H1 (cell line): ENCODE measurements around the gene TMEM107. TPM values are rescaled to one million over a fixed set of nuclear protein-coding genes. Genes with fewer than 3 reads are reported as not detected.

Experiments
- CTCF ChIA-PET: fragments of 300-600 bp; sonication (Branson Sonifier 250); formaldehyde crosslinking; loops from one replicate; lab custom pipeline; 2021; ENCODE audit not compliant: partially characterized antibody; lab: Charles Lee
- POLR2A ChIA-PET: fragments of 300-600 bp; sonication (Branson Sonifier 250); formaldehyde crosslinking; loops from one replicate; lab custom pipeline; 2021; ENCODE audit warnings: inconsistent platforms; ENCODE audit not compliant: partially characterized antibody; lab: Charles Lee
- DNase-seq, 2 experiments: peaks; one replicate each; pipeline versions ENCODE4 v3.0.0 to v3.0.0-alpha.2; 2010 to 2022; ENCODE audit warnings: low spot score in 2 of 2, low read depth in 1 of 2, mixed read lengths in 1 of 2
- FAIRE-seq: peaks from 2 replicates; lab custom pipeline; 2011; peaks lifted over from hg19 to GRCh38; lab: Jason Lieb, UNC
- H2AFZ ChIP-seq: 2 replicates; pipeline ENCODE4 v1.8.1; 2012; ENCODE audit warnings: low read length, inconsistent platforms
- H2AK5ac ChIP-seq: 2 replicates; pipeline ENCODE4 v1.6.1; 2013; ENCODE audit warnings: low read depth, low read length
- H2BK120ac ChIP-seq: replicated peaks from 2 replicates; pipeline ENCODE3; 2013; ENCODE audit warnings: low read depth, low read length, inconsistent platforms
- H2BK12ac ChIP-seq: 2 replicates; pipeline ENCODE4 v1.6.1; 2013; ENCODE audit warnings: low read depth, low read length
- H2BK15ac ChIP-seq: 2 replicates; pipeline ENCODE4 v1.6.1; 2013; ENCODE audit warnings: low read length
- H2BK20ac ChIP-seq: 2 replicates; pipeline ENCODE4 v1.6.1; 2013; ENCODE audit warnings: low read length
- H2BK5ac ChIP-seq: 2 replicates; pipeline ENCODE4 v1.6.1; 2013; ENCODE audit warnings: low read depth, low read length
- H3K14ac ChIP-seq: 2 replicates; pipeline ENCODE4 v1.6.1; 2013; ENCODE audit warnings: inconsistent platforms; ENCODE audit not compliant: insufficient read length
- H3K18ac ChIP-seq: 2 replicates; pipeline ENCODE4 v1.6.1; 2013; ENCODE audit warnings: low read length; ENCODE audit errors: extremely low read depth
- H3K23ac ChIP-seq: 2 replicates; pipeline ENCODE4 v1.6.1; 2013; ENCODE audit warnings: inconsistent platforms; ENCODE audit not compliant: insufficient read length
- H3K23me2 ChIP-seq: 2 replicates; pipeline ENCODE4 v1.6.1; 2013; ENCODE audit warnings: low read depth, low read length
- H3K27ac ChIP-seq: 2 replicates; pipeline ENCODE4 v1.6.1; 2011; ENCODE audit warnings: low read depth, low read length, inconsistent platforms
- H3K27me3 ChIP-seq, 4 experiments: replicated peaks in 1 of 4; 1 replicate in 1 of 4; 2 replicates in 3 of 4; pipeline versions ENCODE4 v1.6.1 to v1.8.1; 2011 to 2013; ENCODE audit warnings: low read length in 3 of 4, mild to moderate bottlenecking in 3 of 4, inconsistent platforms in 2 of 4, mixed read lengths in 2 of 4, moderate library complexity in 1 of 4; ENCODE audit not compliant: control insufficient read depth in 3 of 4, insufficient read depth in 3 of 4; ENCODE audit errors: extremely low read depth in 1 of 4
- H3K36me3 ChIP-seq, 4 experiments: 2 replicates each; pipeline versions ENCODE4 v1.6.1 to v1.8.1; 2011 to 2013; ENCODE audit warnings: mild to moderate bottlenecking in 4 of 4, low read length in 3 of 4, moderate library complexity in 2 of 4, control low read depth in 1 of 4, inconsistent platforms in 1 of 4; ENCODE audit not compliant: insufficient read depth in 4 of 4, control insufficient read depth in 2 of 4
- H3K4ac ChIP-seq: replicated peaks from 2 replicates; pipeline ENCODE3; 2013; ENCODE audit warnings: low read length, low read depth, mixed read lengths, inconsistent platforms; ENCODE audit not compliant: insufficient read length
- H3K4me1 ChIP-seq, 4 experiments: replicated peaks in 1 of 4; 1 replicate in 1 of 4; 2 replicates in 3 of 4; pipeline versions ENCODE4 v1.6.1 to v1.8.1; 2011 to 2013; ENCODE audit warnings: low read length in 3 of 4, inconsistent platforms in 2 of 4, mixed read lengths in 1 of 4; ENCODE audit not compliant: insufficient read depth in 4 of 4, control insufficient read depth in 3 of 4
- H3K4me2 ChIP-seq, 2 experiments: 2 replicates each; pipeline versions ENCODE4 v1.6.1 to v1.8.1; 2011 to 2013; ENCODE audit warnings: low read depth in 2 of 2, low read length in 2 of 2, control low read depth in 1 of 2, inconsistent platforms in 1 of 2, mild to moderate bottlenecking in 1 of 2; ENCODE audit not compliant: insufficient read depth in 1 of 2
- H3K4me3 ChIP-seq, 4 experiments: fragments of 200-600, 300-600 bp in 1 of 4; sonication (generic), shearing (Covaris generic), sonication (Bioruptor Twin) in 1 of 4; 2 replicates each; pipeline versions ENCODE4 v1.5.1 to v1.8.1; 2011 to 2016; ENCODE audit warnings: low read length in 4 of 4, low read depth in 3 of 4, control low read depth in 2 of 4, inconsistent platforms in 2 of 4, mild to moderate bottlenecking in 2 of 4, mixed read lengths in 1 of 4, moderate library complexity in 1 of 4; ENCODE audit not compliant: insufficient read depth in 2 of 4; ENCODE audit errors: extremely low read depth in 1 of 4
- H3K56ac ChIP-seq: replicated peaks from 2 replicates; pipeline ENCODE3; 2013; ENCODE audit warnings: low read depth, mild to moderate bottlenecking, mixed read lengths, low read length, inconsistent platforms; ENCODE audit not compliant: insufficient read length
- H3K79me1 ChIP-seq: 2 replicates; pipeline ENCODE4 v1.6.1; 2013; ENCODE audit warnings: low read depth, low read length, control low read depth
- H3K79me2 ChIP-seq, 2 experiments: 2 replicates each; pipeline versions ENCODE4 v1.6.1 to v1.8.1; 2012 to 2013; ENCODE audit warnings: low read length in 2 of 2, mild to moderate bottlenecking in 2 of 2, inconsistent platforms in 1 of 2; ENCODE audit not compliant: insufficient read depth in 2 of 2, control insufficient read depth in 1 of 2
- H3K9ac ChIP-seq, 4 experiments: replicated peaks in 1 of 4; 1 replicate in 1 of 4; 2 replicates in 3 of 4; pipeline versions ENCODE4 v1.6.1 to v1.8.1; 2011 to 2013; ENCODE audit warnings: low read depth in 3 of 4, low read length in 3 of 4, control low read depth in 2 of 4, mild to moderate bottlenecking in 2 of 4, moderate library complexity in 2 of 4, inconsistent platforms in 1 of 4; ENCODE audit errors: extremely low read depth in 1 of 4
- H3K9me3 ChIP-seq, 2 experiments: 2 replicates each; pipeline versions ENCODE4 v1.6.1 to v1.8.1; 2012 to 2013; ENCODE audit warnings: mild to moderate bottlenecking in 2 of 2, moderate library complexity in 2 of 2, control low read depth in 1 of 2, inconsistent platforms in 1 of 2, low read depth in 1 of 2, low read length in 1 of 2, mixed read lengths in 1 of 2; ENCODE audit not compliant: insufficient read depth in 2 of 2
- H4K20me1 ChIP-seq, 2 experiments: replicated peaks in 1 of 2; 2 replicates each; pipeline versions ENCODE3 to v1.8.1; 2011 to 2013; ENCODE audit warnings: inconsistent platforms in 2 of 2, low read length in 2 of 2, mild to moderate bottlenecking in 1 of 2; ENCODE audit not compliant: insufficient read depth in 2 of 2, control insufficient read depth in 1 of 2
- H4K5ac ChIP-seq: 2 replicates; pipeline ENCODE4 v1.6.1; 2013; ENCODE audit warnings: low read length, low read depth, mixed read lengths, inconsistent platforms; ENCODE audit not compliant: insufficient read length
- H4K8ac ChIP-seq: 2 replicates; pipeline ENCODE4 v1.8.0; 2013; ENCODE audit warnings: mild to moderate bottlenecking, moderate library complexity, low read length, inconsistent platforms; ENCODE audit not compliant: insufficient read depth; ENCODE audit errors: extremely low read depth
- H4K91ac ChIP-seq: replicated peaks from 2 replicates; pipeline ENCODE3; 2013; ENCODE audit warnings: low read length, mixed read lengths, inconsistent platforms; ENCODE audit not compliant: insufficient read length
- KDM5A ChIP-seq: fragments of 200-600 bp; IDR thresholded peaks from 2 replicates; pipeline ENCODE4 v1.7.1; 2012; ENCODE audit warnings: mild to moderate bottlenecking, low read length, inconsistent platforms, mixed read lengths
- NRF1 ChIP-seq: IDR thresholded peaks from 2 replicates; pipeline ENCODE4 v1.6.1; 2011; ENCODE audit warnings: mild to moderate bottlenecking, low read depth, low read length, improper control_type of control experiment
- POLR2A ChIP-seq, 2 experiments: IDR thresholded peaks; 1 replicate in 1 of 2; 2 replicates in 1 of 2; pipeline ENCODE4 v1.6.1; 2011; ENCODE audit warnings: low read depth in 2 of 2, low read length in 2 of 2, mild to moderate bottlenecking in 2 of 2; ENCODE audit errors: control extremely low read depth in 1 of 2
- POLR2AphosphoS5 ChIP-seq: IDR thresholded peaks from 2 replicates; pipeline ENCODE4 v1.6.1; 2011; ENCODE audit warnings: low read depth, low read length
- SAP30 ChIP-seq: fragments of 300-600 bp; sonication (generic); IDR thresholded peaks from 2 replicates; pipeline ENCODE4 v1.7.1; 2012; ENCODE audit warnings: low read length, moderate library complexity, mild to moderate bottlenecking, inconsistent platforms; ENCODE audit not compliant: insufficient read depth, insufficient replicate concordance
- TEAD4 ChIP-seq: IDR thresholded peaks from 2 replicates; pipeline ENCODE4 v1.6.1; 2012; ENCODE audit warnings: low read depth, low read length, inconsistent platforms, mixed read lengths
- WGBS, 2 experiments: shearing (Covaris generic) in 1 of 2; methylation state at CpG; one replicate each; pipeline versions ENCODE4 v1.1.6 to v1.1.7; 2013 to 2015; ENCODE audit warnings: low lambda C conversion rate in 2 of 2, mixed read lengths in 2 of 2, inconsistent platforms in 1 of 2, low coverage in 1 of 2, missing lambda C conversion rate in 1 of 2; ENCODE audit not compliant: insufficient replicate concordance in 2 of 2, insufficient coverage in 1 of 2, insufficient read length in 1 of 2; ENCODE audit errors: extremely low coverage in 1 of 2, missing lambda C conversion rate in 1 of 2; 5-methylcytosine and 5-hydroxymethylcytosine counted together
- polyA plus RNA-seq, 7 experiments: library from polyadenylated mRNA; depleted of rRNA in 3 of 7; stranded (reverse) in 5 of 7; unstranded in 2 of 7; fragments of >200 nt in 5 of 7; fragments of 200-250 nt in 2 of 7; gene quantifications; 1 replicate in 5 of 7; 2 replicates in 1 of 7; 4 replicates in 1 of 7; pipeline versions ENCODE4 v1.2.1 to v1.2.3, GENCODE V29; 2011 to 2013; ENCODE audit warnings: missing spikeins in 2 of 7, mixed read lengths in 2 of 7
- total RNA-seq: library from RNA; stranded (reverse); fragmentation: NEBNext Ultra II Directional; extraction: Animal tissue kit (Norgen Biotek cat#: 25700); gene quantifications from 2 replicates; pipeline ENCODE4 v1.2.1, GENCODE V29; 2021
- TF ChIP-seq, protein P1 (sequence below): IDR thresholded peaks from 2 replicates; pipeline ENCODE4 v1.6.1; 2012; ENCODE audit warnings: inconsistent platforms

TMEM107 gene
- total and polyA plus RNA-seq, 2 of the 8 experiments (the other 6 are each of a cell fraction or from before 2014, with no cell fraction given) = 17.3 to 21.5 TPM

DNA sequence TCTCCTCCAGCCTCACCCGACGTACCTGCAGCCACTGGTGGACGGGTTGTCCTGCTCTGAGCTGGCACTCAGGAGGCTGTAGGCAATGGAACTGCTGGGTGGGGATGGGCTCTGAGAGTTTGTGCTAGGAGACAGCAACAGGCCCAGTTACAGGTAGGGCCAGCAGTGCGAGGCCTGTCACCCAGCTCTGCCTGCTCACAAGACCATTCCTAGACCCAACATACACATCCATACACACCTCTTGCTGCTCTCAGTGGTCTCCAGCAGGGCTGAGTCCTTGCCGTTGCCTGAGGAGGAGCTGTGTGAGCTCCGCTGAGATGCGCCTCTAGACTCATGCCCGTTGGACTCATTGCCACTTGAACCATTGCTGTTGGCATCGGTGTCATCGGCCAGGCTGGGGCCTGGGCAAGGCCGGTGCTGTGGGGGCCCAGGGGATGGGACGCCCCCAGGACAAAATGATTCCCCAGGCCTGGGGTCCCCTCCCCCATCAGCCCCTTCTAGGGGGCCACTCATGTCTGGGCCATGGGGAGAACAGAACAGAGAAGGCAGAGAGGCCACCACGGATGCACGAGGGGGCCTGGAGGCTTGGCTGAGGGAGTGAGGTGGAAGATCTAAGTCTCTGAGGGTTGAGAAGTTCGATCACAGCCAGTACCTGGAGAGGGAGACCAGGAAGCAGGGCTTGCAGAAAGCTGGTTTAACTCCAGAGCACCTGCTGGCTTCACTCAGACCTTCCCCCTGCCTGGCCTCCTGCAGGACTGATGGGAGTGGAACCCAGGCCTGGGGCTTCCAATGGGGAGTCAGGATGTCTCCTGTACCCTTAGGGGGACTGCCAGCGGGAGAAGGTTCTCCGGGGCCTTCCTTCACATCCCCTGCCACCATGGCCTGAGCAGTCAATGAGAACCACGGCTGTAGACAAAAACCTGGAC lies 25.7 kb downstream of the TMEM107 start:
- H3K36me3 ChIP-seq = peaks cover 13 to 40% (median 29%) of the 10 kb centered on the region in 4 experiments; a peak in 7 of 8 replicates
- H2BK20ac ChIP-seq = no peak overlapping the region
- no peak overlapping the region for H2AFZ ChIP-seq
- no peak overlapping the region; the same call in 1 of the 2 replicates for H4K8ac ChIP-seq
- H2AK5ac ChIP-seq = no peak overlapping the region
- no peak overlapping the region for H3K27ac ChIP-seq
- POLR2A ChIA-PET = interaction anchor here (0.6 to 6.4 kb wide), 10 partner anchors 10 to 76 kb away, joined by 3 to 62 read pairs (median 4); partner anchors contain the start of genes ALOXE3 and BORCS6
- CTCF ChIA-PET = interaction anchor here (0.6 to 14.1 kb wide), 4 partner anchors 7 to 24 kb away, joined by 3 to 133 read pairs (median 6); partner anchors contain the start of gene VAMP2
- DNase-seq (no peak), FAIRE-seq (no peak)
- no peak overlapping the region for H3K4ac ChIP-seq
- peaks cover 2 to 24% of the 10 kb centered on the region in 2 experiments for H4K20me1 ChIP-seq
- H2BK15ac ChIP-seq = no peak overlapping the region
- peaks cover 7% of the 10 kb centered on the region; the same call in 1 of the 2 replicates for H3K79me1 ChIP-seq
- 87% methylated on average over 18 of the region's 18 CpGs; no CpG with 5 or more reads in 1 of the 2 experiments for WGBS, 2 experiments
- H3K4me3 ChIP-seq = peak overlapping the region; percentile 79 to 93 (median 84); a peak in 7 of 8 replicates
- no peak overlapping the region for H3K14ac ChIP-seq
- peaks cover 9 to 26% (median 16%) of the 10 kb centered on the region in 4 experiments for H3K4me1 ChIP-seq
- TF ChIP-seq KDM5A (no peak), POLR2AphosphoS5 (no peak), SAP30 (no peak), TEAD4 (no peak), POLR2A (IDR thresholded peaks at IDR 0.05; ENCODE audit: control extremely low read depth in 1 of 2, low read depth in 2 of 2, low read length in 2 of 2) (peak in 1 of 2 experiments; percentile 6; a peak in 1 of 3 replicates), NRF1 (no peak)
- TF ChIP-seq, protein P1, sequence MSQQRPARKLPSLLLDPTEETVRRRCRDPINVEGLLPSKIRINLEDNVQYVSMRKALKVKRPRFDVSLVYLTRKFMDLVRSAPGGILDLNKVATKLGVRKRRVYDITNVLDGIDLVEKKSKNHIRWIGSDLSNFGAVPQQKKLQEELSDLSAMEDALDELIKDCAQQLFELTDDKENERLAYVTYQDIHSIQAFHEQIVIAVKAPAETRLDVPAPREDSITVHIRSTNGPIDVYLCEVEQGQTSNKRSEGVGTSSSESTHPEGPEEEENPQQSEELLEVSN = no peak
- H3K56ac ChIP-seq = no peak overlapping the region
- no peak overlapping the region for H2BK12ac ChIP-seq
- no peak overlapping the region for H3K9ac ChIP-seq
- H3K27me3 ChIP-seq = no peaks in the 10 kb centered on the region
- H3K18ac ChIP-seq = no peak overlapping the region
- H3K9me3 ChIP-seq = no peaks in the 10 kb centered on the region
- no peak overlapping the region for H2BK120ac ChIP-seq
- peaks cover 13% of the 10 kb centered on the region for H3K23me2 ChIP-seq
- H4K5ac ChIP-seq = no peak overlapping the region
- H2BK5ac ChIP-seq = no peak overlapping the region
- H3K23ac ChIP-seq = no peak overlapping the region
- no peak overlapping the region for H4K91ac ChIP-seq
- H3K4me2 ChIP-seq = peak overlapping the region; percentile 100
- peaks cover 0 to 5% of the 10 kb centered on the region in 2 experiments; a peak in 1 of 4 replicates for H3K79me2 ChIP-seq
